CD14-positive monocyte (primary cell): ENCODE results near the gene TOM1. TPM values are rescaled to one million over a fixed set of nuclear protein-coding genes. Genes with fewer than 3 reads are reported as not detected.

Source experiments
- DNase-seq, 3 donors: peaks; one replicate each; pipeline ENCODE4 v3.0.0-alpha.2; 2011 to 2022
- H2AFZ ChIP-seq: 2 replicates; pipeline ENCODE4 v1.6.0; 2012; ENCODE audit warnings: mild to moderate bottlenecking, low read depth, low read length, inconsistent platforms; ENCODE audit not compliant: insufficient read depth, poor library complexity, severe bottlenecking
- H3K27ac ChIP-seq, 2 donors: 1 replicate in 1 of 2; 2 replicates in 1 of 2; pipeline ENCODE4 v1.5.1; 2012 to 2013; ENCODE audit warnings: low read length in 2 of 2, control low read depth in 1 of 2, inconsistent platforms in 1 of 2, low read depth in 1 of 2, mild to moderate bottlenecking in 1 of 2
- H3K27me3 ChIP-seq, 2 donors: one replicate each; pipeline versions ENCODE4 v1.6.0 to v1.6.1; 2011 to 2013; ENCODE audit warnings: low read length in 2 of 2; ENCODE audit not compliant: control insufficient read depth in 2 of 2, insufficient read depth in 2 of 2
- H3K36me3 ChIP-seq, 2 donors: replicated peaks in 1 of 2; 1 replicate in 1 of 2; 2 replicates in 1 of 2; pipeline versions ENCODE4 v1.5.1 to v1.6.1; 2012 to 2013; ENCODE audit warnings: low read length in 2 of 2, control low read depth in 1 of 2, inconsistent platforms in 1 of 2, mild to moderate bottlenecking in 1 of 2; ENCODE audit not compliant: insufficient read depth in 2 of 2, control insufficient read depth in 1 of 2
- H3K4me1 ChIP-seq, 2 donors: 1 replicate in 1 of 2; 2 replicates in 1 of 2; pipeline versions ENCODE4 v1.5.1 to v1.6.1; 2012 to 2013; ENCODE audit warnings: low read length in 2 of 2, control low read depth in 1 of 2, inconsistent platforms in 1 of 2, mild to moderate bottlenecking in 1 of 2, moderate library complexity in 1 of 2; ENCODE audit not compliant: insufficient read depth in 2 of 2, control insufficient read depth in 1 of 2
- H3K4me2 ChIP-seq: replicated peaks from 2 replicates; pipeline ENCODE3; 2012; ENCODE audit warnings: low read length, moderate library complexity, mild to moderate bottlenecking; ENCODE audit not compliant: poor library complexity, severe bottlenecking; ENCODE audit errors: extremely low read depth
- H3K4me3 ChIP-seq, 3 experiments: fragments of 200-600 bp in 1 of 3; sonication (generic) in 1 of 3; replicated peaks in 1 of 3; 1 replicate in 2 of 3; 2 replicates in 1 of 3; pipeline ENCODE4 v1.5.1; 2011 to 2013; ENCODE audit warnings: low read length in 3 of 3, mild to moderate bottlenecking in 3 of 3, control low read depth in 2 of 3, low read depth in 2 of 3, inconsistent platforms in 1 of 3, moderate library complexity in 1 of 3
- H3K79me2 ChIP-seq: 2 replicates; pipeline ENCODE4 v1.6.0; 2012; ENCODE audit warnings: mild to moderate bottlenecking, control low read depth, inconsistent platforms, low read length, moderate library complexity; ENCODE audit not compliant: insufficient read depth
- H3K9ac ChIP-seq: 2 replicates; pipeline ENCODE4 v1.6.0; 2017; ENCODE audit warnings: low read length, mild to moderate bottlenecking; ENCODE audit not compliant: insufficient read depth, poor library complexity, severe bottlenecking
- H3K9me3 ChIP-seq, 2 donors: replicated peaks in 1 of 2; 1 replicate in 1 of 2; 2 replicates in 1 of 2; pipeline versions ENCODE4 v1.5.1 to v1.6.1; 2012 to 2013; ENCODE audit warnings: low read length in 2 of 2, control low read depth in 1 of 2; ENCODE audit not compliant: control insufficient read depth in 1 of 2, insufficient read depth in 1 of 2
- H4K20me1 ChIP-seq: 2 replicates; pipeline ENCODE4 v1.6.0; 2012; ENCODE audit warnings: mild to moderate bottlenecking, low read length, control low read depth, moderate library complexity; ENCODE audit not compliant: insufficient read depth
- H3K27ac Mint-ChIP-seq, 7 donors: one replicate each; pipeline ENCODE4 v1.8.0; 2020; ENCODE audit warnings: mild to moderate bottlenecking in 7 of 7, mixed read lengths in 7 of 7, moderate library complexity in 6 of 7, inconsistent platforms in 2 of 7
- H3K27me3 Mint-ChIP-seq, 3 donors: one replicate each; pipeline ENCODE4 v1.8.0; 2021 to 2022; ENCODE audit warnings: low read depth in 3 of 3, mild to moderate bottlenecking in 3 of 3, mixed read lengths in 3 of 3, moderate library complexity in 3 of 3, inconsistent platforms in 1 of 3
- H3K36me3 Mint-ChIP-seq, 2 donors: one replicate each; pipeline ENCODE4 v1.8.0; 2020; ENCODE audit warnings: mixed read lengths in 2 of 2, inconsistent platforms in 1 of 2, mild to moderate bottlenecking in 1 of 2
- H3K4me1 Mint-ChIP-seq: one replicate; pipeline ENCODE4 v1.8.0; 2020; ENCODE audit warnings: mild to moderate bottlenecking, mixed read lengths
- H3K4me3 Mint-ChIP-seq, 2 donors: one replicate each; pipeline ENCODE4 v1.8.0; 2020; ENCODE audit warnings: mild to moderate bottlenecking in 2 of 2, mixed read lengths in 2 of 2, moderate library complexity in 1 of 2
- H3K9me3 Mint-ChIP-seq, 7 donors: one replicate each; pipeline ENCODE4 v1.8.0; 2020 to 2022; ENCODE audit warnings: mixed read lengths in 7 of 7, mild to moderate bottlenecking in 6 of 7, moderate library complexity in 6 of 7, inconsistent platforms in 2 of 7
- CTCF ChIP-seq: fragments of 200-600 bp; IDR thresholded peaks from one replicate; pipeline ENCODE4 v1.8.0; 2022; ENCODE audit warnings: antibody characterized with exemption, mild to moderate bottlenecking
- WGBS: methylation state at CpG from one replicate; pipeline ENCODE4 v1.1.5; 2013; ENCODE audit warnings: missing lambda C conversion rate; ENCODE audit not compliant: insufficient coverage; 5-methylcytosine and 5-hydroxymethylcytosine counted together
- intact Hi-C, 2 donors: fragments of 100-400 bp; cut with micrococcal nuclease; formaldehyde crosslinking; loops; one replicate each; pipeline versions ENCODE4 v1.15.0 to v1.15.1; 2023
- polyA plus RNA-seq, 3 donors: library from polyadenylated mRNA; depleted of rRNA in 1 of 3; unstranded in 2 of 3; stranded (reverse) in 1 of 3; fragments of 300-500 nt in 2 of 3; fragments of >200 nt in 1 of 3; fragmentation: Illumina TruSeq in 2 of 3; gene quantifications; 1 replicate in 2 of 3; 2 replicates in 1 of 3; pipeline ENCODE4 v1.2.3, GENCODE V29; 2012 to 2021

The TOM1 gene
- polyA plus RNA-seq, 3 donors = 80.5 to 167 (median 120) TPM

DNA sequence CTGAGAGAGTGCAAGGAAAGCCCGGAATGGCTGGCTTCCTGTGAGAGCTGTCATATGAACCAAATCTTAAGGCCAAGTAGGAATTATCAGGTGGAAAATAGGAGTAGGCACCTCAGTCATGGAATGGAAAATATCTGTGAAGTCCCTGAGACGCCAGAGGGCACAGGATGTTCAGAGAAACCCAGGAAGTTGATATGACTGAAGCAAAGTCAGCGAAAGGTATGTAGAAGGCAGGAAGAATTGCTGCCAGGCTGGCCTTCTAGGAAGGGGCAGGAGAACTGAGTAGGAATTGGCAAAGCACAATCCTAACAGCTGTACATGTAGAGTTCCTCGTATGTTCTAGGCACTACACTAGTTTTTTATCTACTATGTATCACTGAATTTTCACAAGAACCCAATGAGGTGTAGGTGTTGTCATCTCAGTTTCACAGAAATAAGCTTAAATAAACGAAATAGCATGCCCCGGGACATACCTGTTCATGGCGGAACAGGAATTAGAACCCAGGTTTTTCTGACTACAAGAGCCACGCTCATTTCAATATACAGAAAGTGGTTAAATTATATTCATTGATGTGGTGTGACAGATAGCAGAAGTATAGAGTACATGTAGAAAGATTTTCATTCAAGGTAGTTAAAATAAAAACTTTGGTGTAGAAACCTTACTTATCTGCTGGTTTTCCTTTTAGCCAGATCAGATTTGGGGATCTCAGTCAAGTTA, 25.4 kb upstream of the TOM1 start:
- H3K9ac ChIP-seq = no peak overlapping the region
- peaks cover 27% of the 10 kb centered on the region for H3K79me2 ChIP-seq
- intact Hi-C loops = no loop called here
- no peak overlapping the region for H3K4me2 ChIP-seq
- no peak overlapping the region for H2AFZ ChIP-seq
- Mint-ChIP-seq H3K4me1 (no peaks in the 10 kb centered on the region), H3K36me3 (peaks cover 62 to 83% of the 10 kb centered on the region in 2 donors), H3K27me3 (peaks cover 0 to 2% (median 0%) of the 10 kb centered on the region in 3 donors), H3K4me3 (no peak overlapping the region), H3K27ac (peak overlapping the region in 3 of 7 donors; percentile 12 to 52 (median 28)), H3K9me3 (no peaks in the 10 kb centered on the region)
- no peaks in the 10 kb centered on the region for H3K27me3 ChIP-seq
- H3K4me1 ChIP-seq = no peaks in the 10 kb centered on the region
- no peak for TF ChIP-seq CTCF
- no peaks in the 10 kb centered on the region for H3K9me3 ChIP-seq
- no peaks in the 10 kb centered on the region for H4K20me1 ChIP-seq
- 94% methylated on average over 3 of the region's 8 CpGs for WGBS
- H3K36me3 ChIP-seq = peaks cover 40 to 90% of the 10 kb centered on the region in 2 donors
- no peak for DNase-seq
- H3K4me3 ChIP-seq = no peak overlapping the region
- peak overlapping the region in 1 of 2 donors; percentile 21 for H3K27ac ChIP-seq

DNA sequence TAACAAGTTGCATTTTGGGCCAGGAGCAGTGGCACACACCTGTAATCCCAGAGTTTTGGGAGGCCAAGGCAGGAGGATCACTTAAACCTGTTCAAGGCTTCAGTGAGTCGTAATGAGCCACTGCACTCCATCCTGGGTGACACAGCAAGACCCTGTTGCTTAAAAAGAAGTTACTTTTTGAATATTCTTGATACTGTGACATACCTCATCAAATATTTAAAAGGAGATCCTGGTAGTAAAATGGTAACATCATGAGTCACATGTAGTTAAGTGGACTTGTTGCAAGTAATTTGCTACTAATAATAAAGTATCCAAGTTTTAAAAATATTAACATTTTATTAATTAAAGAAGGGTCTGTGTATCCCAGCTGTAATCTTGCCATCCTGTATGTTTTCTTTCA, 24.1 kb upstream of the TOM1 start:
- no peaks in the 10 kb centered on the region for H3K9me3 ChIP-seq
- no peak overlapping the region for H3K4me3 Mint-ChIP-seq
- intact Hi-C loops = no loop called here
- peaks cover 4% of the 10 kb centered on the region for H4K20me1 ChIP-seq
- no peak overlapping the region for H3K4me3 ChIP-seq
- no CpG with 5 or more reads among the region's 1 CpG for WGBS
- no peaks in the 10 kb centered on the region for H3K9me3 Mint-ChIP-seq
- H2AFZ ChIP-seq = no peak overlapping the region
- H3K27me3 ChIP-seq = no peaks in the 10 kb centered on the region
- TF ChIP-seq CTCF = no peak
- no peaks in the 10 kb centered on the region for H3K4me1 ChIP-seq
- no peaks in the 10 kb centered on the region for H3K4me1 Mint-ChIP-seq
- H3K27ac ChIP-seq = no peak overlapping the region
- peaks cover 0 to 2% (median 0%) of the 10 kb centered on the region in 3 donors for H3K27me3 Mint-ChIP-seq
- H3K27ac Mint-ChIP-seq = peak overlapping the region in 1 of 7 donors; percentile 4
- no peak overlapping the region for H3K4me2 ChIP-seq
- peaks cover 31% of the 10 kb centered on the region for H3K79me2 ChIP-seq
- no peak overlapping the region for H3K9ac ChIP-seq
- peaks cover 63 to 82% of the 10 kb centered on the region in 2 donors for H3K36me3 Mint-ChIP-seq
- H3K36me3 ChIP-seq = peaks cover 29 to 89% of the 10 kb centered on the region in 2 donors
- DNase-seq = no peak
